ENCODE measurements around the gene FAM120AOS. TPM values are rescaled to one million over a fixed set of nuclear protein-coding genes. Genes with fewer than 3 reads are reported as not detected.

The FAM120AOS gene
- polyA plus RNA-seq, 1 of the 3 experiments (the other 2 are of a cell fraction) = 30.1 TPM

GRCh38 chr9:93480262-93480661 lies 26.9 kb upstream of the FAM120AOS start:
- Histone ChIP-seq H3K9me2 (no peaks in the 10 kb centered on the region), H3K27ac (ENCODE audit: low read depth in 2 of 2, low read length in 1 of 2) (peak overlapping the region in 1 of 2 experiments; percentile 67; a peak in 1 of 4 replicates), H3K9ac (no peak overlapping the region), H3K4me1 (ENCODE audit: control insufficient read depth in 1 of 2, insufficient read depth in 2 of 2, low read depth in 1 of 2, low read length in 1 of 2) (peaks cover 0 to 13% of the 10 kb centered on the region in 2 experiments; a peak in 3 of 4 replicates), H3K4me2 (no peak overlapping the region), H3K36me3 (replicated peaks in 1 of 2; ENCODE audit: control insufficient read depth in 1 of 2, insufficient read depth in 2 of 2, low read length in 1 of 2) (peaks cover 13 to 19% of the 10 kb centered on the region in 2 experiments), H4K20me1 (ENCODE audit: insufficient read depth) (peaks cover 12% of the 10 kb centered on the region), H2AFZ (ENCODE audit: low read depth) (no peak overlapping the region), H3K79me2 (ENCODE audit: insufficient read depth) (peaks cover 83% of the 10 kb centered on the region), H3K4me3 (ENCODE audit: low read depth in 2 of 2, low read length in 1 of 2) (no peak overlapping the region), H3F3A (replicated peaks; ENCODE audit: insufficient read depth) (peaks cover 4% of the 10 kb centered on the region), H3K9me3 (no peaks in the 10 kb centered on the region), H3K27me3 (ENCODE audit: insufficient read depth) (no peaks in the 10 kb centered on the region)
- DNase-seq = peak; percentile 47
- WGBS (ENCODE audit: low lambda C conversion rate) = 86% methylated on average over 3 of the region's 4 CpGs
- ChIA-PET POLR2A (no interaction called here), CTCF (interaction anchor here (1.4 kb wide), 1 partner anchor 23 kb away, joined by 4 read pairs; no protein-coding TSS in a partner anchor)
- TF ChIP-seq MEF2A (IDR thresholded peaks at IDR 0.05; ENCODE audit: borderline replicate concordance, low read depth) = no peak
- no peak for TF ChIP-seq RFX5 (IDR thresholded peaks at IDR 0.05; ENCODE audit: low read length)
- TF ChIP-seq EP300 (IDR thresholded peaks at IDR 0.05; ENCODE audit: borderline replicate concordance in 1 of 2, low read depth in 1 of 2, low read length in 1 of 2) = 0 out of 4 replicates have a peak, but pooled peaks of 1 of the 2 experiments have one; percentile 9
- no peak for TF ChIP-seq YY1 (IDR thresholded peaks at IDR 0.05; ENCODE audit: low read depth)
- no peak for TF ChIP-seq USF1 (IDR thresholded peaks at IDR 0.05; ENCODE audit: borderline replicate concordance, low read depth)
- TF ChIP-seq TCF12 (IDR thresholded peaks at IDR 0.05) = no peak

GRCh38 chr9:93479726-93480125 lies 26.3 kb upstream of the FAM120AOS start:
- Histone ChIP-seq H3K9me3 (no peaks in the 10 kb centered on the region), H3K9me2 (no peaks in the 10 kb centered on the region), H3F3A (replicated peaks; ENCODE audit: insufficient read depth) (peaks cover 4% of the 10 kb centered on the region), H2AFZ (ENCODE audit: low read depth) (no peak overlapping the region), H3K27me3 (ENCODE audit: insufficient read depth) (no peaks in the 10 kb centered on the region), H3K4me3 (ENCODE audit: low read depth in 2 of 2, low read length in 1 of 2) (no peak overlapping the region), H3K36me3 (replicated peaks in 1 of 2; ENCODE audit: control insufficient read depth in 1 of 2, insufficient read depth in 2 of 2, low read length in 1 of 2) (peaks cover 18 to 20% of the 10 kb centered on the region in 2 experiments), H3K9ac (no peak overlapping the region), H3K27ac (ENCODE audit: low read depth in 2 of 2, low read length in 1 of 2) (peak overlapping the region in 1 of 2 experiments; percentile 67; a peak in 1 of 4 replicates), H3K79me2 (ENCODE audit: insufficient read depth) (peaks cover 83% of the 10 kb centered on the region), H3K4me2 (no peak overlapping the region), H4K20me1 (ENCODE audit: insufficient read depth) (peaks cover 12% of the 10 kb centered on the region), H3K4me1 (ENCODE audit: control insufficient read depth in 1 of 2, insufficient read depth in 2 of 2, low read depth in 1 of 2, low read length in 1 of 2) (peaks cover 0 to 13% of the 10 kb centered on the region in 2 experiments; a peak in 3 of 4 replicates)
- no peak for DNase-seq
- WGBS (ENCODE audit: low lambda C conversion rate) = 95% methylated on average over 4 of the region's 4 CpGs
- TF ChIP-seq SIN3A (IDR thresholded peaks at IDR 0.05; ENCODE audit: borderline replicate concordance, low read depth, low read length) = no peak
- TF ChIP-seq CTCF (IDR thresholded peaks at IDR 0.05) = no peak
- no peak for TF ChIP-seq RXRA (IDR thresholded peaks at IDR 0.05; ENCODE audit: borderline replicate concordance, low read depth)
- TF ChIP-seq EZH2phosphoT487 (IDR thresholded peaks at IDR 0.05; ENCODE audit: borderline replicate concordance, low read depth) = no peak
- no peak for TF ChIP-seq SMC3 (IDR thresholded peaks at IDR 0.05; ENCODE audit: low read depth, low read length)
- TF ChIP-seq NRF1 (IDR thresholded peaks at IDR 0.05; ENCODE audit: low read depth, low read length) = no peak
- TF ChIP-seq POLR2AphosphoS5 (IDR thresholded peaks at IDR 0.05; ENCODE audit: low read depth, low read length) = no peak
- no peak for TF ChIP-seq PBX3 (IDR thresholded peaks at IDR 0.05)
- POLR2A ChIA-PET = no interaction called here
- CTCF ChIA-PET = interaction anchor here (1.4 to 1.7 kb wide), 2 partner anchors 22 to 87 kb away, joined by 4 to 5 read pairs; no protein-coding TSS in a partner anchor
